Motor neuron (in vitro differentiated cells): ENCODE data around the gene DNPEP. TPM values are rescaled to one million over a fixed set of nuclear protein-coding genes. Genes with fewer than 3 reads are reported as not detected.

Experiments used
- ATAC-seq, 8 experiments: fragments of 200-7000 bp; cut with Tn5 transposase; replicated peaks in 6 of 8; 2 replicates each; pipeline ENCODE4 v1.8.0; 2021; ENCODE audit warnings: mild to moderate bottlenecking in 8 of 8, moderate library complexity in 8 of 8
- H3K27ac ChIP-seq, 2 donors: fragments of 250-450 bp; sonication (Bioruptor Pico); 2 replicates each; pipeline ENCODE4 v1.9.0; 2021; ENCODE audit warnings: antibody characterized with exemption in 2 of 2, mild to moderate bottlenecking in 2 of 2, moderate library complexity in 1 of 2
- H3K4me1 ChIP-seq, 2 donors: fragments of 250-450 bp; sonication (Bioruptor Pico); replicated peaks in 1 of 2; 2 replicates each; pipeline ENCODE4 v1.6.1; 2021; ENCODE audit warnings: antibody characterized with exemption in 2 of 2, mild to moderate bottlenecking in 2 of 2, moderate library complexity in 1 of 2
- H3K4me3 ChIP-seq, 5 donors: fragments of 250-450 bp; sonication (Bioruptor Pico); 2 replicates each; pipeline ENCODE4 v1.9.0; 2021; ENCODE audit warnings: antibody characterized with exemption in 5 of 5, mild to moderate bottlenecking in 5 of 5, moderate library complexity in 4 of 5
- WGBS, 10 experiments: fragments of 450-650 bp; shearing (Covaris generic); methylation state at CpG; one replicate each; pipeline ENCODE4 v1.0.0; 2022; 5-methylcytosine and 5-hydroxymethylcytosine counted together
- in situ Hi-C, 9 experiments: fragments of 400-800 bp; cut with MboI; loops; one replicate each; pipeline ENCODE4 v1.15.0; 2021; ENCODE audit warnings: low sequenced_read_pairs in 9 of 9, low pct_unique_long_range_greater_than_20kb in 2 of 9; ENCODE audit not compliant: unreplicated experiment in 9 of 9
- total RNA-seq, 8 experiments: library from RNA; unstranded; fragments of 300-600 nt; gene quantifications; 2 replicates each; pipeline versions ENCODE4 v1.2.3 to v1.2.4, GENCODE V29; 2022

DNPEP gene
- total RNA-seq, 8 experiments from 2014 or later, result 12.7 to 63.4 (median 27.9) TPM

GRCh38 chr2:219332542-219332941, 55.2 kb downstream of the DNPEP start, which contains the start of gene RESP18:
Gene RESP18, minus strand, starts transcription at chr2:219332744.
- in situ Hi-C loops, result no loop called here
- peaks cover 0 to 4% of the 10 kb centered on the region in 2 donors for H3K4me1 ChIP-seq
- H3K4me3 ChIP-seq, result peak within 1 kb of the TSS in 2 of 5 donors; percentile 10 to 18
- peak in 5 of 8 experiments; percentile 16 to 34 (median 31) for ATAC-seq
- H3K27ac ChIP-seq, result no peak within 1 kb of the TSS
- WGBS, 10 experiments, result 0 to 17% (median 5%) methylated on average over 1 to 2 of the region's 24 CpGs; no CpG with 5 or more reads in 6 of the 10 experiments

- H3K4me1 ChIP-seq, result peaks cover 0 to 4% of the 10 kb centered on the region in 2 donors
- peak; percentile 29 to 94 (median 54) for ATAC-seq
These were observed 56.0 kb downstream of the DNPEP start for GRCh38 chr2:219331560-219332213.

GRCh38 chr2:219327719-219328118, 60.0 kb downstream of the DNPEP start:
- in situ Hi-C loops, result no loop called here
- WGBS, 10 experiments, result 17 to 40% methylated on average over 1 of the region's 2 CpGs; no CpG with 5 or more reads in 8 of the 10 experiments
- no peak overlapping the region for H3K4me3 ChIP-seq
- no peak overlapping the region for H3K27ac ChIP-seq
- H3K4me1 ChIP-seq, result no peaks in the 10 kb centered on the region
- peak in 1 of 8 experiments; percentile 46 for ATAC-seq

More at GRCh38 chr2:219331560-219332213, 56.0 kb downstream of the DNPEP start:
- in situ Hi-C loops, result no loop called here
- WGBS, 10 experiments, result 0 to 80% (median 13%) methylated on average over 1 to 22 of the region's 39 CpGs; no CpG with 5 or more reads in 3 of the 10 experiments
- Histone ChIP-seq H3K27ac (no peak overlapping the region), H3K4me3 (peak overlapping the region in 2 of 5 donors; percentile 10 to 18)

- H3K4me1 ChIP-seq, result no peaks in the 10 kb centered on the region
- in situ Hi-C loops, result no loop called here
- WGBS, 10 experiments, result 20 to 83% (median 62%) methylated on average over 2 to 8 of the region's 9 CpGs
These were observed 61.9 kb downstream of the DNPEP start for GRCh38 chr2:219325657-219326315.

GRCh38 chr2:219325136-219325535, 62.6 kb downstream of the DNPEP start:
- no peak for ATAC-seq
- Histone ChIP-seq H3K27ac (no peak overlapping the region), H3K4me1 (no peaks in the 10 kb centered on the region), H3K4me3 (no peak overlapping the region)
- 14 to 100% (median 79%) methylated on average over 1 to 3 of the region's 4 CpGs; no CpG with 5 or more reads in 3 of the 10 experiments for WGBS, 10 experiments
- in situ Hi-C loops, result no loop called here

More at GRCh38 chr2:219325657-219326315, 61.9 kb downstream of the DNPEP start:
- Histone ChIP-seq H3K27ac (no peak overlapping the region), H3K4me3 (no peak overlapping the region)
- no peak for ATAC-seq

GRCh38 chr2:219323434-219323833, 64.3 kb downstream of the DNPEP start:
- in situ Hi-C loops, result no loop called here
- no peak overlapping the region for H3K27ac ChIP-seq
- no peak for ATAC-seq
- 0 to 63% (median 26%) methylated on average over 1 to 4 of the region's 4 CpGs; no CpG with 5 or more reads in 2 of the 10 experiments for WGBS, 10 experiments
- H3K4me3 ChIP-seq, result no peak overlapping the region
- no peaks in the 10 kb centered on the region for H3K4me1 ChIP-seq

Other genes starting within 250 kb of the DNPEP start
- gene NHEJ1, start 227.1 kb downstream of the DNPEP start, total RNA-seq, result 10 to 100 TPM in 6 of 8 experiments, 1 to 10 TPM in 2; 7.3 to 55.7 (median 15.5) TPM
- 1 to 10 TPM in 3 of 8 experiments, under 1 TPM in 5; 0.13 to 3.4 (median 0.54) TPM for gene SLC23A3, start 217.9 kb downstream of the DNPEP start, total RNA-seq
- 10 to 100 TPM; 18.2 to 44.9 (median 37.5) TPM for gene CNPPD1, start 211.0 kb downstream of the DNPEP start, total RNA-seq
- 100 to 1,000 TPM in 1 of 8 experiments, 10 to 100 TPM in 7; 41.0 to 102 (median 69.0) TPM for gene RETREG2, start 209.6 kb downstream of the DNPEP start, total RNA-seq
- 10 to 100 TPM; 19.7 to 35.8 (median 25.7) TPM for gene ZFAND2B, start 181.1 kb downstream of the DNPEP start, total RNA-seq
- 100 to 1,000 TPM in 1 of 8 experiments, 10 to 100 TPM in 7; 14.2 to 122 (median 34.5) TPM for gene ABCB6, start 169.0 kb downstream of the DNPEP start, total RNA-seq
- 10 to 100 TPM; 21.5 to 50.5 (median 34.4) TPM for gene ATG9A, start 158.3 kb downstream of the DNPEP start, total RNA-seq
- 10 to 100 TPM; 24.3 to 78.1 (median 48.1) TPM for gene ANKZF1, start 158.1 kb downstream of the DNPEP start, total RNA-seq
- gene GLB1L, start 142.5 kb downstream of the DNPEP start, total RNA-seq, result 10 to 100 TPM in 1 of 8 experiments, 1 to 10 TPM in 7; 5.6 to 30.7 (median 7.5) TPM
- gene STK16, start 142.4 kb downstream of the DNPEP start, total RNA-seq, result 10 to 100 TPM; 14.6 to 36.9 (median 23.7) TPM
- gene TUBA4B, start 134.7 kb downstream of the DNPEP start, total RNA-seq, result under 1 TPM in 3 of 8 experiments, not detected in 5; 0.13 to 0.28 (median 0.14) TPM
- 10 to 100 TPM in 2 of 8 experiments, 1 to 10 TPM in 6; 2.3 to 23.4 (median 4.7) TPM for gene TUBA4A, start 134.0 kb downstream of the DNPEP start, total RNA-seq
- gene DNAJB2, start 108.5 kb downstream of the DNPEP start, total RNA-seq, result 100 to 1,000 TPM in 2 of 8 experiments, 10 to 100 TPM in 6; 25.2 to 131 (median 55.0) TPM
- gene PTPRN, start 78.5 kb downstream of the DNPEP start, total RNA-seq, result 100 to 1,000 TPM in 1 of 8 experiments, 10 to 100 TPM in 4, 1 to 10 TPM in 1, under 1 TPM in 2; 0.92 to 159 (median 15.3) TPM
- 1 to 10 TPM in 1 of 8 experiments, not detected in 7; 1.1 TPM for gene RESP18, start 55.2 kb downstream of the DNPEP start, total RNA-seq
- gene DES, start 30.5 kb upstream of the DNPEP start, total RNA-seq, result 1 to 10 TPM in 1 of 8 experiments, under 1 TPM in 5, not detected in 2; 0.33 to 1.0 (median 0.76) TPM
- 10 to 100 TPM in 7 of 8 experiments, 1 to 10 TPM in 1; 5.5 to 47.6 (median 26.1) TPM for gene SPEG, start 46.9 kb upstream of the DNPEP start, total RNA-seq
- gene GMPPA, start 111.0 kb upstream of the DNPEP start, total RNA-seq, result 10 to 100 TPM; 11.9 to 59.7 (median 27.0) TPM
- gene ASIC4, start 126.6 kb upstream of the DNPEP start, total RNA-seq, result 10 to 100 TPM in 4 of 8 experiments, 1 to 10 TPM in 2, under 1 TPM in 2; 0.31 to 83.2 (median 19.4) TPM
- gene CHPF, start 155.9 kb upstream of the DNPEP start, total RNA-seq, result 100 to 1,000 TPM in 2 of 8 experiments, 10 to 100 TPM in 6; 20.9 to 164 (median 56.8) TPM
- gene TMEM198, start 156.1 kb upstream of the DNPEP start, total RNA-seq, result 10 to 100 TPM in 4 of 8 experiments, 1 to 10 TPM in 4; 4.8 to 26.5 (median 11.1) TPM
- 100 to 1,000 TPM in 1 of 8 experiments, 10 to 100 TPM in 7; 26.0 to 106 (median 51.8) TPM for gene OBSL1, start 183.6 kb upstream of the DNPEP start, total RNA-seq
- gene INHA, start 184.4 kb upstream of the DNPEP start, total RNA-seq, result 1 to 10 TPM in 6 of 8 experiments, under 1 TPM in 2; 0.28 to 2.3 (median 1.3) TPM
- gene STK11IP, start 209.9 kb upstream of the DNPEP start, total RNA-seq, result 10 to 100 TPM in 6 of 8 experiments, 1 to 10 TPM in 2; 7.2 to 28.2 (median 15.4) TPM
- gene SLC4A3, start 239.7 kb upstream of the DNPEP start, total RNA-seq, result 10 to 100 TPM in 1 of 8 experiments, 1 to 10 TPM in 6, under 1 TPM in 1; 0.05 to 17.7 (median 5.8) TPM